NB4 (cell line): ENCODE measurements around the gene MAP4K4.

Experiments
- MYC ChIP-seq: IDR thresholded peaks from 2 replicates; pipeline ENCODE4 v1.6.1; 2011; ENCODE audit warnings: low read depth, low read length
- POLR2A ChIP-seq: IDR thresholded peaks from 2 replicates; pipeline ENCODE4 v1.6.1; 2011; ENCODE audit warnings: mild to moderate bottlenecking; ENCODE audit not compliant: insufficient read length; ENCODE audit errors: extremely low read depth
- TF ChIP-seq, protein P1 (sequence below): IDR thresholded peaks from one replicate; pipeline ENCODE4 v1.5.1; 2012; ENCODE audit warnings: low read depth, low read length
- TF ChIP-seq, protein P2 (sequence below): IDR thresholded peaks from 2 replicates; pipeline ENCODE4 v1.6.1; 2011; ENCODE audit warnings: low read depth, low read length

DNA sequence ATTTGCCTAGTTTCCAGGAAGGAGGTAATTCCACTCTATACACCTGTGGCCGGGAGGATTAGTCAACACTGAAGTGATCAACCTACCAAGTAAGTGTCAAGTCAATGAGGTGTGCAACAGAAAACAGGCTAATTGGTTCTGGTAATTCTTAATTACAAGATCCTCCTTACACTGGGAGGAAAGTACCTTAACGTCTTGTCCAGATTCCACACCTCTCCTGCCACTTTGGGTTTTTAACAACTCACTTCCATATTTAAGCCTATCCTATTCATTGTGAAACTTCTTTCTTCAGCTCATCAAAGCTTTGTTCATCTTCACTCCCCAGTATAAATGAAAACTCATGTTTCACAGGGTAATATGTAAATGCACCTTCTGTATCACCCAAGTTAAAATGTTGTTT is 22.0 kb upstream of the MAP4K4 start:
- TF ChIP-seq, protein P1, sequence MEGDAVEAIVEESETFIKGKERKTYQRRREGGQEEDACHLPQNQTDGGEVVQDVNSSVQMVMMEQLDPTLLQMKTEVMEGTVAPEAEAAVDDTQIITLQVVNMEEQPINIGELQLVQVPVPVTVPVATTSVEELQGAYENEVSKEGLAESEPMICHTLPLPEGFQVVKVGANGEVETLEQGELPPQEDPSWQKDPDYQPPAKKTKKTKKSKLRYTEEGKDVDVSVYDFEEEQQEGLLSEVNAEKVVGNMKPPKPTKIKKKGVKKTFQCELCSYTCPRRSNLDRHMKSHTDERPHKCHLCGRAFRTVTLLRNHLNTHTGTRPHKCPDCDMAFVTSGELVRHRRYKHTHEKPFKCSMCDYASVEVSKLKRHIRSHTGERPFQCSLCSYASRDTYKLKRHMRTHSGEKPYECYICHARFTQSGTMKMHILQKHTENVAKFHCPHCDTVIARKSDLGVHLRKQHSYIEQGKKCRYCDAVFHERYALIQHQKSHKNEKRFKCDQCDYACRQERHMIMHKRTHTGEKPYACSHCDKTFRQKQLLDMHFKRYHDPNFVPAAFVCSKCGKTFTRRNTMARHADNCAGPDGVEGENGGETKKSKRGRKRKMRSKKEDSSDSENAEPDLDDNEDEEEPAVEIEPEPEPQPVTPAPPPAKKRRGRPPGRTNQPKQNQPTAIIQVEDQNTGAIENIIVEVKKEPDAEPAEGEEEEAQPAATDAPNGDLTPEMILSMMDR: no peak
- no peak for TF ChIP-seq POLR2A
- TF ChIP-seq, protein P2, sequence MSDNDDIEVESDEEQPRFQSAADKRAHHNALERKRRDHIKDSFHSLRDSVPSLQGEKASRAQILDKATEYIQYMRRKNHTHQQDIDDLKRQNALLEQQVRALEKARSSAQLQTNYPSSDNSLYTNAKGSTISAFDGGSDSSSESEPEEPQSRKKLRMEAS: no peak
- no peak for TF ChIP-seq MYC
